ENCODE results near the gene FNDC5. TPM values are rescaled to one million over a fixed set of nuclear protein-coding genes. Genes with fewer than 3 reads are reported as not detected.

FNDC5 gene
- total and polyA plus RNA-seq, 2 experiments from 2014 or later, result 1.0 to 1.7 TPM

GRCh38 chr1:32864375-32865019 lies 6.2 kb downstream of the FNDC5 start:
- Mint-ChIP-seq H3K4me1 (peaks cover 4% of the 10 kb centered on the region), H3K27ac (no peak overlapping the region), H3K9me3 (no peaks in the 10 kb centered on the region), H3K36me3 (ENCODE audit: low read depth) (peaks cover 5% of the 10 kb centered on the region; the same call in 2 of the 3 replicates), H3K27me3 (ENCODE audit: insufficient read depth, low read depth, poor library complexity) (peaks cover 6% of the 10 kb centered on the region), H3K4me3 (no peak overlapping the region)
- Histone ChIP-seq H3K4me3 (no peak overlapping the region), H3K4me2 (no peak overlapping the region), H3K27me3 (ENCODE audit: insufficient read depth) (peaks cover 13% of the 10 kb centered on the region), H4K20me1 (replicated peaks; ENCODE audit: insufficient read depth) (0 out of 2 replicates have a peak, but pooled peaks cover 2% of the 10 kb centered on the region), H3K27ac (ENCODE audit: low read depth) (no peak overlapping the region), H3F3A (replicated peaks; ENCODE audit: low read depth) (no peaks in the 10 kb centered on the region), H3K79me2 (replicated peaks; ENCODE audit: insufficient read depth) (no peaks in the 10 kb centered on the region), H3K36me3 (ENCODE audit: insufficient read depth) (no peaks in the 10 kb centered on the region), H3K4me1 (ENCODE audit: insufficient read depth) (peaks cover under 1% of the 10 kb centered on the region; the same call in 1 of the 2 replicates), H3K9me2 (ENCODE audit: insufficient read depth) (no peaks in the 10 kb centered on the region), H2AFZ (no peak overlapping the region)
- DNase-seq (ENCODE audit: low spot score) (no peak), ATAC-seq (no peak)
- no peak for TF ChIP-seq STAT1 (IDR thresholded peaks at IDR 0.05; ENCODE audit: unreplicated experiment)
- TF ChIP-seq ETS1 (IDR thresholded peaks at IDR 0.05), result no peak
- TF ChIP-seq JUNB (IDR thresholded peaks at IDR 0.05; ENCODE audit: unreplicated experiment), result no peak
- no peak for TF ChIP-seq EZH2 (IDR thresholded peaks at IDR 0.05; ENCODE audit: low read depth, unreplicated experiment)
- TF ChIP-seq POLR2AphosphoS5 (IDR thresholded peaks at IDR 0.05; ENCODE audit: low read depth), result no peak
- no peak for TF ChIP-seq NANOG (IDR thresholded peaks at IDR 0.05; ENCODE audit: borderline replicate concordance)
- no peak for TF ChIP-seq EZH2phosphoT487 (IDR thresholded peaks at IDR 0.05; ENCODE audit: unreplicated experiment)
- no peak for TF ChIP-seq ZNF331 (CRISPR knock-in tag; IDR thresholded peaks at IDR 0.05; ENCODE audit: low read depth)
- no peak for TF ChIP-seq CREB1 (CRISPR knock-in tag; IDR thresholded peaks at IDR 0.05; ENCODE audit: low read depth)
- no peak for TF ChIP-seq ZNF114 (CRISPR knock-in tag; IDR thresholded peaks at IDR 0.05)
- no peak for TF ChIP-seq REST (IDR thresholded peaks at IDR 0.05; ENCODE audit: unreplicated experiment)
- no peak for TF ChIP-seq CTCF (conservative IDR thresholded peaks at IDR 0.05; ENCODE audit: low read depth in 2 of 2)
- TF ChIP-seq ZNF462 (CRISPR knock-in tag; IDR thresholded peaks at IDR 0.05), result no peak

Data from GM23338 (cell line).